ENCODE measurements around the gene BACE2. TPM values are rescaled to one million over a fixed set of nuclear protein-coding genes. Genes with fewer than 3 reads are reported as not detected.
A peak's percentile ranks its signal among the peaks of the same experiment; 100 is the strongest.

The BACE2 gene
- total RNA-seq, 1 donor from 2014 or later, result 16.8 TPM

GRCh38 chr21:41204736-41205135 lies 36.8 kb downstream of the BACE2 start:
- Mint-ChIP-seq H3K9me3 (ENCODE audit: unreplicated experiment) (peaks cover 3% of the 10 kb centered on the region), H3K36me3 (ENCODE audit: low read depth, unreplicated experiment) (peaks cover 2% of the 10 kb centered on the region), H3K4me3 (ENCODE audit: unreplicated experiment) (no peak overlapping the region), H3K27ac (ENCODE audit: unreplicated experiment) (no peak overlapping the region), H3K27me3 (ENCODE audit: low read depth, unreplicated experiment) (peaks cover 4% of the 10 kb centered on the region), H3K4me1 (ENCODE audit: low read depth, unreplicated experiment) (peaks cover 5% of the 10 kb centered on the region)
- Histone ChIP-seq H3K27ac (ENCODE audit: low read depth, low read length) (no peak overlapping the region), H3K79me2 (ENCODE audit: insufficient read depth, low read length) (peaks cover 39% of the 10 kb centered on the region), H2AFZ (ENCODE audit: low read depth, low read length) (no peak overlapping the region), H3K9me3 (ENCODE audit: insufficient read depth, low read depth, low read length) (no peaks in the 10 kb centered on the region), H4K20me1 (ENCODE audit: insufficient read depth, low read length) (peaks cover 64% of the 10 kb centered on the region), H3K36me3 (ENCODE audit: insufficient read depth, low read length) (no peaks in the 10 kb centered on the region), H3K9ac (ENCODE audit: low read length) (no peak overlapping the region), H3K27me3 (ENCODE audit: insufficient read depth, low read length) (no peaks in the 10 kb centered on the region), H3K4me1 (ENCODE audit: insufficient read depth, low read length) (peaks cover 9% of the 10 kb centered on the region), H3K4me3 (ENCODE audit: insufficient read depth, low read depth, low read length) (no peak overlapping the region), H3K4me2 (ENCODE audit: low read length) (no peak overlapping the region)
- no peak for DNase-seq (ENCODE audit: low read depth)
- TF ChIP-seq EZH2 (IDR thresholded peaks at IDR 0.05; ENCODE audit: insufficient read depth, low read length) (no peak), CTCF (IDR thresholded peaks at IDR 0.05; ENCODE audit: insufficient read depth, low read depth, low read length) (no peak)
- FAIRE-seq, result no peak

- no peak overlapping the region for H3K27ac Mint-ChIP-seq (ENCODE audit: unreplicated experiment)
- peak overlapping the region; percentile 16 for H3K4me3 ChIP-seq (ENCODE audit: insufficient read depth, low read depth, low read length)
- H3K4me3 Mint-ChIP-seq (ENCODE audit: unreplicated experiment), result no peak overlapping the region
- peak overlapping the region; percentile 56 for H3K27ac ChIP-seq (ENCODE audit: low read depth, low read length)
- no peaks in the 10 kb centered on the region for H3K27me3 ChIP-seq (ENCODE audit: insufficient read depth, low read length)
- FAIRE-seq (no peak), DNase-seq (ENCODE audit: low read depth) (peak; percentile 82)
- H3K4me1 Mint-ChIP-seq (ENCODE audit: low read depth, unreplicated experiment), result peaks cover 18% of the 10 kb centered on the region
- peaks cover 3% of the 10 kb centered on the region for H3K9me3 Mint-ChIP-seq (ENCODE audit: unreplicated experiment)
- H3K4me2 ChIP-seq (ENCODE audit: low read length), result peak overlapping the region; percentile 62
- H3K27me3 Mint-ChIP-seq (ENCODE audit: low read depth, unreplicated experiment), result peaks cover 8% of the 10 kb centered on the region
- peaks cover 63% of the 10 kb centered on the region for H4K20me1 ChIP-seq (ENCODE audit: insufficient read depth, low read length)
- no peak for TF ChIP-seq CTCF (IDR thresholded peaks at IDR 0.05; ENCODE audit: insufficient read depth, low read depth, low read length)
- no peak for TF ChIP-seq EZH2 (IDR thresholded peaks at IDR 0.05; ENCODE audit: insufficient read depth, low read length)
- H3K36me3 Mint-ChIP-seq (ENCODE audit: low read depth, unreplicated experiment), result no peaks in the 10 kb centered on the region
- peaks cover 20% of the 10 kb centered on the region for H3K4me1 ChIP-seq (ENCODE audit: insufficient read depth, low read length)
- H3K79me2 ChIP-seq (ENCODE audit: insufficient read depth, low read length), result peaks cover 29% of the 10 kb centered on the region
- no peaks in the 10 kb centered on the region for H3K36me3 ChIP-seq (ENCODE audit: insufficient read depth, low read length)
- peak overlapping the region; percentile 49 for H3K9ac ChIP-seq (ENCODE audit: low read length)
- no peak overlapping the region for H2AFZ ChIP-seq (ENCODE audit: low read depth, low read length)
- no peaks in the 10 kb centered on the region for H3K9me3 ChIP-seq (ENCODE audit: insufficient read depth, low read depth, low read length)
Measured at GRCh38 chr21:41207401-41208375, 39.7 kb downstream of the BACE2 start.

- no peak overlapping the region for H3K9ac ChIP-seq (ENCODE audit: low read length)
- H4K20me1 ChIP-seq (ENCODE audit: insufficient read depth, low read length), result peaks cover 56% of the 10 kb centered on the region
- Mint-ChIP-seq H3K9me3 (ENCODE audit: unreplicated experiment) (peaks cover 3% of the 10 kb centered on the region), H3K4me3 (ENCODE audit: unreplicated experiment) (no peak overlapping the region), H3K36me3 (ENCODE audit: low read depth, unreplicated experiment) (peaks cover 2% of the 10 kb centered on the region), H3K27me3 (ENCODE audit: low read depth, unreplicated experiment) (peaks cover 8% of the 10 kb centered on the region), H3K4me1 (ENCODE audit: low read depth, unreplicated experiment) (peaks cover 18% of the 10 kb centered on the region), H3K27ac (ENCODE audit: unreplicated experiment) (no peak overlapping the region)
- TF ChIP-seq EZH2 (IDR thresholded peaks at IDR 0.05; ENCODE audit: insufficient read depth, low read length), result no peak
- no peak for TF ChIP-seq CTCF (IDR thresholded peaks at IDR 0.05; ENCODE audit: insufficient read depth, low read depth, low read length)
- no peak overlapping the region for H3K4me2 ChIP-seq (ENCODE audit: low read length)
- H2AFZ ChIP-seq (ENCODE audit: low read depth, low read length), result no peak overlapping the region
- H3K27me3 ChIP-seq (ENCODE audit: insufficient read depth, low read length), result no peaks in the 10 kb centered on the region
- H3K4me3 ChIP-seq (ENCODE audit: insufficient read depth, low read depth, low read length), result no peak overlapping the region
- peaks cover 20% of the 10 kb centered on the region for H3K4me1 ChIP-seq (ENCODE audit: insufficient read depth, low read length)
- H3K36me3 ChIP-seq (ENCODE audit: insufficient read depth, low read length), result no peaks in the 10 kb centered on the region
- DNase-seq (ENCODE audit: low read depth) (no peak), FAIRE-seq (no peak)
- H3K9me3 ChIP-seq (ENCODE audit: insufficient read depth, low read depth, low read length), result no peaks in the 10 kb centered on the region
- H3K27ac ChIP-seq (ENCODE audit: low read depth, low read length), result no peak overlapping the region
- H3K79me2 ChIP-seq (ENCODE audit: insufficient read depth, low read length), result peaks cover 22% of the 10 kb centered on the region
Measured at GRCh38 chr21:41208376-41208763, 40.4 kb downstream of the BACE2 start.
